Occipital lobe (tissue), 2 donors: ENCODE measurements around the gene NDUFA11. TPM values are rescaled to one million over a fixed set of nuclear protein-coding genes. Genes with fewer than 3 reads are reported as not detected.

Source experiments
- DNase-seq: peaks from one replicate; lab custom pipeline; 2025; lab: John Stamatoyannopoulos, UW
- total RNA-seq: library from RNA; depleted of rRNA; stranded (reverse); fragments of >200 nt; gene quantifications from one replicate; pipeline ENCODE4 v1.2.3, GENCODE V29; 2014

Gene NDUFA11
- total RNA-seq, 1 donor from 2014 or later = 79.9 TPM

DNA sequence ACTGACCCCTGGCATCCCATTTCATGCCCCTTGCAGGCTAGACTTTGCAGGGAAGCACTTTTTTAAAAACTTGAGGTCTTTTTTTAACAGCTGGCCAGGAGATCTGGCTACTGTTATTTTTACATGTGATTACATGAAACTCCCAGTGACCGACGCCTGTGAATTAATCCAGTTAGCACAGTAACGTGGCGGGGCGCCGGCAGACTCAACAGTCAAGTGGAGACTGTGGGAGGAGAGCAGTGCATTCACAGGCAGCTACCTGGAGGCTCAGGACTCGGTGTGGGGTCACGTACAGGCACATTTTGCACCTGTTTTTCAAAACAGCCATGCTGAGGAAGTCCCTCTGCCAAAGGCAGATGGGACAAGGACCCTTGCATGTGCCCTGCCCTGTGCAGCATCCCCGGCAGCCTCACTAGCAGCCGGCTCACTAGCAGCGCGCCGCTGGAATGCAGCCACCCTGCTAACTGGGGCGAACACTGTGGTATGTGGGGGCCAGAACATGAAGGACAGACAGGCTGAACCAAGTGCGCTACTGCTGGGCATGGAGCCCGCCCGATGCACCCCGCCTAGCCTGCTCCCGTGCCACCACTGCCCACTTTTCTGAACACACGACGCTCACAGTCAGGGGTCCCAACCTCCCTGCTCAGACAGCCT lies 29.1 kb upstream of the NDUFA11 start:
- no peak for DNase-seq

DNA sequence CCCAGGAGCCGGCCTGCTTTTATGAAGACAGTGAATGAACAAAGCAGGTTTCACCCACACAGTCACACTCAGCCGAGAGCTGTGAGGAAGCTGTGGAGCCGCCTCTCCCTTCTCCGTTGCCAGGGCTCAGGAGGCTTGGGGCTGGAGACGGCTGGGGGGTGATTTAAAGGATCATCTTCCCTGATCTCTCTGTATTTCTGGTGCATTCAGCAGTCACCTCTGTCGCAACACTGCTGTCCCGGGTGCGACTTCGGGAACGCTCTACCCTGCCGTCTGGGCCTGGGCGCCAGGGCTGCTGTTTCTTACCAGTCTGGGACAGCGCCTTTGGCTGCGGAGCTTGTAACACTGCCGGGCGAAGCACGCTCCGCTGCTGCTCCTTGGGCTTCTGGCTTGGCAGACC lies 28.6 kb upstream of the NDUFA11 start:
- peak; percentile 42 for DNase-seq

DNA sequence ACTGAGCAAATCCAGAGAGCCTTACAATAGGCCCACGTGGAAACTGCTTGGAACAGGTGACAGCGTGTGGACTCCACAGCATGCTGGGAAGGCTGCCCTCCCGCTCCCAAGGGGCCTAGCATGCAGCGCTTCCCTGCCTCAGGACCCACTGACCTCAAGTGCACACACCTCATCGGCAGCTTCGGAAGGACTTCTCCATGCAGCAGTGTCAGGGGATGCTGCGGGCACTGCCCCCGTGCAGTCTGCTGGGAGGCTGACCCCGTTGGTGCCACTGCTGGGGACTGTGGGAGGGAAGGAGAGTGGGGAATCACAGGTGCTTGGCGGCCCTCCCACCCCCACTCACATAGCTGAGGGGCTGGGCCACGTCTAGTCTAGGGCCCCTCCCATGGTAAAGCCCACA lies 27.7 kb upstream of the NDUFA11 start:
- no peak for DNase-seq

DNA sequence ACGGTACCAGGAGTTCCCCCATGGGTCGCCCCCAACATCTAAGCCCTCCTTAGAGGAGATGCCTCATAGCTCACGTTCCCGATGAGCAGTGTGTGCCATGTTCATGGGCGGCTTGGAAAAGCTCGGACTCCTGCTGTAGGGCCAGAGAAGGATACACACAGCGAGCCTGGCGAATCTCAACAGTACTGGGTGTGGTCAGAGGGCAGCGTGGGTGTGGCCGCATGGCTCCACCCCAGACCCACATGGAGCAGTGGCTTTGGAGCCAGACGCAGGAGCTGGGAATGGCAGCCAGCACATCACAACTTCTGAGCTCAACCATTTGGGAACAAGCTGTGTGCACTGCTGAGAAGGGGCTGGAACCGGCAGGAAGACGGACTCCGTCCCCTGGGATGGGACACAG lies 26.0 kb upstream of the NDUFA11 start:
- DNase-seq = no peak

DNA sequence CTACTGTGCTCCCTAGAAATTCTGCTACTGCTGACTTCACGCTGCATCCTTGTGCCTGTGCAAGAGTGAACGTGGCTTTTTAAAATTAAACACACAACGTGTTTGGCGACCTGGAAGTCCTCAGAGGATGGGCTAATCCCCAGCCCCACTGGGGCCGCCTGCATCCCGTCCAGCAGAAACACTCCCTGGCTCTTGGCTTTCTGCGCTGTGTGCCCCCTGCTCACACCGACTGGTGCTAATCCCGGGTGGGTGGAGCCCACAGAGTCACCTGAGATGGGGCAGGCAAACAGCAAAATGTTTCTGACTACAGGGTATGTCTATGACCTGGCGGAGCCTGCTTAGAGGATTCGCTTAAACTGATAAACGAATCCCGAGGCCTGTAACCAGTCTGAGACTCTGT lies 25.6 kb upstream of the NDUFA11 start:
- no peak for DNase-seq

DNA sequence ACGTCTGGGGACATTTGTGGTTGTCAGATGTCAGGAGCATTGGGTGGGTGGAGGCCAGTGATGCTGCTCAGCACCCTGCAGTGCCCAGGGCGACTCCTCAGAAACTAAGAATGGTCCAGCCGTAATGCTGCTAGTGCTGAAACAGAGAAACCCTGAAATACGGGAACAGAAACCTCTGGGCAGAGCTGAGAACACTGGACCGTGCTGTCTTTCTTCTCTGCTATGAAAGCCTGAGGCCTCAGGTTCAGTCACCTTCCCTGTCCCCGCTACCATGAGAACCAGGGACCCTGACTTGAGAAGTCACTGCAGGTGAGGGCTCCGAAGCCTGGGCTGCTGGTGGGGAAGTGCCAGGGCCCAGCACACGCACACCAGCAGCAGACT lies 23.8 kb upstream of the NDUFA11 start:
- no peak for DNase-seq

DNA sequence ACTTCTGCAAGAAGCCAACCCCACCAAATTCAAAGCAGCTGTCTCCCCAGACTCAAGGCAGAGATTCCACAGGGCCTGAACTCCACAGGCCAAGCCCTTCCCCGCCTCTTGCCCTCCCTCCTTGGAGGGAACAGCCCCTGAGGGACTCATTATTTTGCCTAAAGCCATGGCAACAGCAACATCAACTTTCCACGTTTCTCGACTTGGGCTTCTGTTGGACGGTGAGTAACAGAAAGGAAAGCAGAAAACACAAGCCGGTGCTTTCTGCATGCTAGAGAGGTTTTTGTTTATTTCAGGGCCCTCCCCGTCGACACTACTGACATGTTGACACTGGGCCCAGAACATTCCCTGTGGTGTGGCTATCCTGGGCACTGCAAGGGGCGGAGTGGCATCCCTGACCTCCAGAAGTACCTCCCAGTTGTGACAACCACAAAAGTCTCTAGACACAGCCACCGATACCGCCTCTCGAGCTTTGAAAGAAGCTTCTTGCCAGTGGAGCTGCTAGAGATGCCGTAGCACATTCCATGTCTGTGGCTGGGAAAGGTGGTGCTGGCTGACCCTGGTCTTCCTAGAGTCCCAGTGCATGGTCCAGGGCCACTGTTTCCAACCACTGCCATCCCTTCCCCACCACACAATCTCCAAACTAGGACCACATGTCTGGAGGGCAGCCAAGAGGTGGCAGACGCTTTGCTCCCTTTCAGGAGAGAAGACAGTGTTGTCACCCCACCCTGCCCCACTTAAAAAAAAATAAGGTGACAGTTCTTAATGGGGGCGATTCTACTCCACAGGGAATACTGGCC lies 23.3 kb upstream of the NDUFA11 start:
- no peak for DNase-seq

DNA sequence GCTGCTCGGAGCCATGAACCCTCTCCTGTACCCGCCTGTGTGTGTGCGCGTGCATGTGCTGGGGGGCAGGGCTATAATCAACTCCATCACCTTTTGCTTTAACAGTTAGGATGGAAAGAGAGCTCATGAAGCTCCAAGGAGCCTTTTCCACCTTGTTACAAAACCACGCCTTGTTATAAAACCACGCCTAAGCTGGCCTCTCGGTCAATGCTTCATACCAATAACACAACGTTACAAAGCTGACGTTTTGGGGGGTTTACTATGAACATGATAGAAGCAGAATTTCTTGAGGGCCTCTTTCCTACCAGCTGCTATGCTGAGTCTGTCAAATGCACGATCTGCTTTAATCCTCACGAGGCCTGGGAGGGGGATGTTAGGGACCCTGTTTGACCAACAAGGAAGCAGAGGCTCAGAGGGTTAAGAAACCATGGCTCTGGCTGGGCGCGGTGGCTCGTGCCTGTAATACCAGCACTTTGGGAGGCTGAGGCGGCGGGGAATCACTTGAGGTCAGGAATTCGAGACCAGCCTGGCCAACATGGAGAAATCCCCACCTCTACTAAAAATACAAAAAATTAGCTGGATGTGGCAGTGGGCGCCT lies 22.3 kb upstream of the NDUFA11 start:
- DNase-seq = no peak

DNA sequence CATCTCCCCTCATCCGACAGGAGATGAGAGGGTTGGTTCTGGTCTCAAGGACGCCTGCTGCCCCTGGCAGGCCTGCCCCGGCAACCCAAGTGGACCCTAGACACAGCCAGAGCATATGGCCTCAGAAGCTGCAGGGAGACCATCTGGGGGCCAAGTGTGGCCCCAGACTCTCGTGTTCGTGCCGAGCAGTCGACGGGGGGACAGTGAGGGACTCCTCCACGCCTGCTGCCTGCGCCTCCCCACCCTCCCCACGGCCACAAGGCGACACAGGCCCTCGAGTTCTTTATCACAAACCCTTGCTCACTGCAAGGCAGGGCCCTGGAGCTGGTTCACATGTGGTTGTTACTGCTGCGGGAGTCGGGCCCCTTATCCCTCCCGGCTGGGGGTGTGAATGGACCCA lies 19.8 kb upstream of the NDUFA11 start:
- no peak for DNase-seq

DNA sequence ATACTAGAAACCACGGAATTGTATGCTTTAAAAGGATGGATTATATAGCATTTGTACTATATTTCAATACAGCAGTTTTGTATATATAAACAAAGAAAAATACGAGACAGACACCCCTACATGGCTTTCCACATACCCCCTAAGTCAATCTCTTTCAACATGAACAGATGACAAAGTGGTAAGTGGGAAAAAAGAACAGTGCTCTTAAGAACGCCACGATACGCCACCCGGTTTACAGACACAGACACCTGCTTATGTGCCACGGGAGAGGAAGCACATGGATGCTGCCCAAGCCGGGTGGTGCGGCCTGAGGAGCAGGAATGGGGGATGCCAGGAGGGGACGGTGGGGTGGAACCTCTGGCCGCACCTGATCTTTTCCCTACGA lies 18.6 kb upstream of the NDUFA11 start:
- no peak for DNase-seq

DNA sequence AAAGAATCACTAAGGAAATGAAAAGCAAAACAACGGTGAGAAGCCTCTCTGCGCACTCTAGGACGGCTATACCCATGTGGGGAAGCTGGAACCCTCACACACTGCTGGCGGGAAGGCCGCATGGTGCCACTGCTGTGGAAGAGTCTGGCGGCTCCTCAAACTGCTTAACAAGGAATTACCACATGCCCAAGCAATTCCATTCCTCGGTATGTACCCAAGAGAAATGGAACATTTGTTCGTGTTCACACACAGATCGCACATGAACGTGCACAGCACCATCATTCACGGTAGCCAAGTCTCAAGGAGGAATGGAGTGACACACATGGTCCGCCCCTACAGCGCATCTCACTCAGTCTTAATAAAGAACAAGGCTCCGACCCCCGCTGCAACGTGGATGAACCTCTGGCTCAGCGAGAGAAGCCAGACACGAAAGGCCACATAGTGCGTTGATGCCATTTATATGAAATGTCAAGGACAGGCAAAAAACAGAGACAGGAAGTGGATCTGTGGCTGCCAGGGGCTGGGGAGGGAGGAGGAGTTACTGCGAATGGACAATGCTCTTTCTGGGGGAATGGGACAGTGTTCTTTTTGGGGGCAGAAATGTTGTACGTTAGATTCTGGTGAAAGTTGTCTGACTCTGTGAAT lies 18.0 kb upstream of the NDUFA11 start:
- DNase-seq = no peak

DNA sequence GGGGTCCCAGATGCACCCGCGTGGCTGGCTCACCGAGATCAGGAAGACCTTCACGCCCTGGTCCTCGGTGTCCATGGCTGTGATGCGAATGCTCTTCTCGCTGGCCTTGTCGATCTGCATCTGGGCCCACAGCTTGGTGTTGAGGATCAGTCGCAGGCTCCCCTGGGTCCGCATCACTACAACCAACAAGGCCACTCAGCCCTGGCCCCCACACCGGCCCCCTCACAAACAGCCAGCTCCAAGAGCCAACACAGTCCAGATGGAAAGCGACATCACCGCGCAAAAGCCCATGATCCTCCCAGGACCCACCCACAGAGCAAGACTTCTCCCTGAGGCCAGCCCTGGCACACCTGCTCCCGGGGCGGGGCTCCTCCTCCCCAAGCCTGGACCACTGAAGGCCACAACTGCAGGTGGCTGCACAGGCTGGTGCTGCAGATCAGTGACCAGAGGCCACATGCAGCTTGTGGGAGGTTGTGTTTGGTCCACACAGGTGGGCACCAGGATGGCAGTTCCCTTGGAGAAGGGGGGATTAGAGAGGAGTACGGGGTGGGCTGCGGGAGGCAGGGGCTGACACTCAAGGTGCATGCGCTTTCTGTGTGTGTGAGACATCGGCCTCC lies 15.0 kb upstream of the NDUFA11 start:
- DNase-seq = no peak

DNA sequence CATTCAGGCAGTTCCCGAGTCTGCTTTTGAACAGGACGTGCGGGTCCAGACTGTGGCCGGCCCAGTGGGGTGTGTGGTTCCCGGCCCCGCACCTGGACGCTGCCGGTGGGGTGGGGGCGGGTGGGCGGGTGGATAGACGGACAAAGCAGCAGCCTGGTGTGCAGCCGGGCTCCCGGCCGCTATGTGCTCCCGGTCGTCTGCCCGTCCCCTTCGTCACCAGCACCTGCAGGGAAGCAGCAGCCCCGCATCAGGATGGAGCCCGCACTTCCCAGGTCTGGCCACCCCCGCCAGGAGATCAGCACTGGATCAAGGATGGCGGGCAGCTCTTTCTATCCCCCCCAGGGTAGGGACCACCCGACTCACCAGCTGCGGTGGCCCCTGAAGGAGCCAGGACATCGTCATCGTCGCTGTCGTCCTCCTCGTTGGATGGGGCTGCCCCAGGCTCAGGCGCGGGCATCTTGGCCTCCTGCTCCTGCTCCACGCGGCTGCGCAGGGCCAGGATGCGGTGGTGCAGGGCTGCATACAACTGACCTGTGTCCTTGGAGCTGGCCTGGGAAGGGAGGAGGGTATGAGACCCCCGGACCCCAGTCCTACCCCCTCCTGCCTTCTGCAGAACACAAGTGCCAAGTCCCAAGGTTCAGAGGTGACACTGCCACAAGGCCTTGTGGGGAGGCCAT lies 14.0 kb upstream of the NDUFA11 start:
- no peak for DNase-seq

DNA sequence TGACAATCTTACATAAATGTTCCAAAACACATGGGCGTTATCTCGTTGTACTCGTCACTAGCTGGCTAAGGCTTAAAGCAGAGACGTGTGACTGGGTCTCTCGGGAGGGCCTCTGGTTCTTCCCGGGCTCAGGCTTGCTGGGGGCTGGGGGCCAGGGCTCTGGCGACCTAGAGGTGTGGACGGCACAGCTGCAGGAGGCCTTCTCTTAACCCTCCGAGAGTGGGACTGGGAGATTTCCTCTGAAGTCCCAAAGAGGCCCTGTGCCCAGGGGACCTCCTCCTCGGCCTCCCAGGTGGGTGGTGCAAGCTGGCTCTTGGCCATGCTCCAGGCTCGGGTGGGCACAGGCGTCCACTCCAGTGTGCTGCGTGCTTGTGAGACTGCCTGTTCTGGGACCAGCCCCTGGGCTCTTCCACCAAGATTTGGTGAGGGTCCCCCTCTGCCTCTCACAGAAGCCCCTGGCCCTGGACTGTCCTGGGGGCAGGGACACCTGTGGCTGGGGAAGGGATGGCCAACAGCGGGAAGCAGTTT lies 12.7 kb upstream of the NDUFA11 start:
- DNase-seq = no peak

DNA sequence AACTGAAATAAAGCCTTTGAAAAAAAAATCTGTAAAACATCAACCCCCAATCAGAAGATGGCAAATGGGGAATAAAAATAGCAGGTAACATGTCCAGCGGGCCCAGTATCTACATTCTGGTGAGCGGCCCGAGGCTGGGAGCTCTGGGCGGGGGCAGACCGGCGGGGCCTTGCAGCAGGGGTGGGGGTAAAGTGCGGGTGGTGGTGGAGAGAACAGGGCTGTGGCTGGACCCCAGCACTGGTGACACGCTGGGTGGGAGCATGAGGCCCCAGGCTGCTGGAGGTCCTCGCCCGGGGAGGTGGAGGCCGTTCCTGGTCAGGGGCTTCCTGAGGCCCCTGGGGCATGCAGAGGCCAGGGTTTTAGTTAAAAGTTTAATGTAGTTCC lies 12.2 kb upstream of the NDUFA11 start:
- no peak for DNase-seq

DNA sequence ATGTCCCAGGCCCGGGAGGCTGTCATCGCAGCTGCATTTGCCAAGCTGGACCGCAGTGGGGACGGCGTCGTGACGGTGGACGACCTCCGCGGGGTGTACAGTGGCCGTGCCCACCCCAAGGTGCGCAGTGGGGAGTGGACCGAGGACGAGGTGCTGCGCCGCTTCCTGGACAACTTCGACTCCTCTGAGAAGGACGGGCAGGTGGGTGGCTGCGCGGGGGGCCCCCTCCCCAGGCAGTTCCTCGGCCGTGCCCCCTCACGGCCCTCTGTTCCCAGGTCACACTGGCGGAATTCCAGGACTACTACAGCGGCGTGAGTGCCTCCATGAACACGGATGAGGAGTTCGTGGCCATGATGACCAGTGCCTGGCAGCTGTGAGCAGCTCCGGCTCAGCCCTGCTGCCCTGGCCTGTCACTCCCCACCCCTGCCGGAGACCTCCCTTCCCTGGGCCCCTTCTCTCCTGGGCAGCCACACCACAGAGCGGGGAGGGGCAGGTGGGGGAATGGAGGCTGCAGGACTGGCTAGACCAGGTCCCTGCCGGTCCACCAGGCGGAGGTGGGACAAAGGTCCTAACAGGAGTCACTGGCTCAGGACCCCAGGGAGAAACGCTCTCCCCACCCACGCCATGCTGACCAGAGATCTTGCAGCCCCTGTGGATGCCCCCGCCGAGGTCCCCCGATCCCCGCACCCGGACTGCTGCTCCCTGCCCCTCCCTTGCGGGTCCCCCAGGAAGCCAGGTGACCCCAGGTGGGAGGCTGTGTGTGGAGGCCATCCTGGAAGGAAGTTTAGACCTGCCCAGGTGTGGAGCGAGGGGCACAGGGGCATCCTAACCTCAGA lies 11.6 kb upstream of the NDUFA11 start:
- no peak for DNase-seq

DNA sequence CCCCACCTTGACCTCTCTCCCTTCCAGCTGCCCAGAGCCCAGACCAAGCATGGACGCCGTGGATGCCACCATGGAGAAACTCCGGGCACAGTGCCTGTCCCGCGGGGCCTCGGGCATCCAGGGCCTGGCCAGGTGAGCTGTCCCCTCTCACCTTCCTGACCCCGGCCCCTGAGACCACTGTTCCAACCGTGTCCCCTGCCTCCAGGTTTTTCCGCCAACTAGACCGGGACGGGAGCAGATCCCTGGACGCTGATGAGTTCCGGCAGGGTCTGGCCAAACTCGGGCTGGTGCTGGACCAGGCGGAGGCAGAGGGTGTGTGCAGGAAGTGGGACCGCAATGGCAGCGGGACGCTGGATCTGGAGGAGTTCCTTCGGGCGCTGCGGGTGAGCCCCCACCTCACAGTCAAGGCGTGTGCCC lies 10.8 kb upstream of the NDUFA11 start:
- no peak for DNase-seq

DNA sequence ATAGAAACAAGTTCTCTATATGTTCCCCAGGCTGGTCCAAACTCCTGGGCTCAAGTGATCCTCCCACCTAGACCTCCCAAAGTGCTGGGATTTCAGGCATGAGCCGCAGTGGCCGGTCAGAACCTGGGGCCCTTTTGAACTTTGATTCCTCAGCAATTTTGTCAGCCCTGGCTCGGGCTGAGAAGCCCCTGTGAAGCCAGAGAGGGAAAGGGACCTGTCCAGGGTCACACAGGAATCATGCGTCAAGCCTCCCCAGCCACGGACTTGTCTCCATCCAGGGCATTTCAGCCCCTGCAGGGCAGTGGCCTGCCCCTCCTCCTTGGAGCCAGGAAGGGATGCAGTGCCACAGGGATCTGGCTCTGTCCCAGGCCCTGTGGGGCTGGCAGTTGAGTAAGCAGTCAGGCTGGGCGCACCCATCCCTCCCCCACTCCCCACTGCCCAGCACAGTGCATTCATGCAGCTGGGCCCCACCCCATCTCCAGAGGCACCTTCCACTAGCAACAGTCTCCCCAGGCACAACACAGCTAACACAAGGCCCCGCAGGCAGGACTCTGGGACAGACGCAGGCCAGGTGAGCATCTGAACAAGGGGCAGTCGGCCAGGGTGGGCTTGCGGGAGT lies 10.3 kb upstream of the NDUFA11 start, which contains the start of gene CAPS:
Gene CAPS (plus strand): TSS at position 516 of the 619 bp plus-strand sequence. CDS start 153 bp downstream, outside the sequence.
- DNase-seq = no peak

DNA sequence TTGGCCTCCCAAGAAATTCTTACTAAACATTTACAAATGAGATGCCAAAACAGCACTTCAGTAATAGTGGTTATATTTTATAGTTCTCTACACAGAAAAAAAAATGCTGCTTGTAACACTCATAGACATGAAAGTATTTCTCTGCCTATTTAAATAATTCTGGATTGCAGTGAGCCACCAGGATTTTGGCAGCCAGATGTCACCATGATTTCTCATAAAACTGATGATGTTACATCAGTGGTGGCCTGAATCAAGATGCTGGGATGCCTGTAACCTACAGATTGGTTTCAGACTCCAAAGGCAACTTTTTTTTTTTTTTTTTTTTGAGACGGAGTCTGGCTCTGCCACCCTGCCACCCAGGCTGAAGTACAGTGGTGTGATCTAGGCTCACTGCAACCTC lies 7.8 kb upstream of the NDUFA11 start:
- DNase-seq = no peak

DNA sequence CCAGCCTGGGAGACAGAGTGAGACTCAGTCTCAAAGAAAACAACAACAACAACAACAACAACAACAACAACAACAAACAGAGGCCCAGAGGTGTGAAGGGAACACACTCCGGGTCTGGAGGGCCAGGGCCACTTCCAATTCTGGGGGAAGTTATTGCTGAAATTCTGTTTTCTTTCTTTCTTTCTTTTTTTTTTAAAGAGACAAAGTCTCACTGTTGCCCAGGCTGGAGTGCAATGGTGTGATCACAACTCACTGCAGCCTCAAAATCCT lies 7.0 kb upstream of the NDUFA11 start:
- no peak for DNase-seq
